ENCODE measurements around the gene NFKBIB.
"Not testable (repeated sequence)": the region's sequence is repeated elsewhere in the genome, so short reads cannot be mapped to it uniquely, and the experiment has no call there.

Gene NFKBIB

GRCh38 chr19:38899447-38900201 is at the start of gene NFKBIB, which contains the start of gene SIRT2:
TSS of gene NFKBIB (plus strand) at chr19:38899969. CDS start at chr19:38900033, 64 bp downstream.
TSS of gene SIRT2 (minus strand) at chr19:38899618. CDS start at chr19:38899521, 97 bp downstream.
- peak; percentile 100 for DNase-seq

GRCh38 chr19:38850436-38850975 is 49.3 kb upstream of the NFKBIB start:
- DNase-seq: no peak

- DNase-seq: peak; percentile 27
These were observed 48.7 kb upstream of the NFKBIB start for GRCh38 chr19:38850976-38851621.

GRCh38 chr19:38851622-38852230 is 48.0 kb upstream of the NFKBIB start:
- peak; percentile 82 for DNase-seq

GRCh38 chr19:38852231-38853044 is 47.3 kb upstream of the NFKBIB start:
- DNase-seq: no peak

GRCh38 chr19:38853214-38853613 is 46.6 kb upstream of the NFKBIB start:
- no peak for DNase-seq

GRCh38 chr19:38854961-38855360 is 44.8 kb upstream of the NFKBIB start:
- DNase-seq: not testable (repeated sequence)

GRCh38 chr19:38855751-38856150 is 44.0 kb upstream of the NFKBIB start:
- not testable (repeated sequence) for DNase-seq

GRCh38 chr19:38856813-38857212 is 43.0 kb upstream of the NFKBIB start:
- no peak for DNase-seq

GRCh38 chr19:38859631-38860204 is 40.1 kb upstream of the NFKBIB start:
- DNase-seq: not testable (repeated sequence)

GRCh38 chr19:38861368-38861767 is 38.4 kb upstream of the NFKBIB start:
- DNase-seq: no peak

GRCh38 chr19:38862321-38863059 is 37.3 kb upstream of the NFKBIB start:
- peak; percentile 60 for DNase-seq

- DNase-seq: no peak
These were observed 32.5 kb upstream of the NFKBIB start for GRCh38 chr19:38867171-38867780.

- DNase-seq: no peak
These were observed 31.2 kb upstream of the NFKBIB start for GRCh38 chr19:38868551-38868950.

GRCh38 chr19:38869160-38869835 is 30.5 kb upstream of the NFKBIB start:
- no peak for DNase-seq

- no peak for DNase-seq
These were observed 29.7 kb upstream of the NFKBIB start for GRCh38 chr19:38869836-38870607.

- no peak for DNase-seq
These were observed 29.2 kb upstream of the NFKBIB start for GRCh38 chr19:38870612-38871011.

GRCh38 chr19:38873400-38873799 is 26.4 kb upstream of the NFKBIB start:
- not testable (repeated sequence) for DNase-seq

- no peak for DNase-seq
These were observed 23.9 kb upstream of the NFKBIB start for GRCh38 chr19:38875656-38876395.
